Measurements from ENCODE around the gene NMRK1. TPM values are rescaled to one million over a fixed set of nuclear protein-coding genes. Genes with fewer than 3 reads are reported as not detected.

NMRK1 gene
- total RNA-seq, 1 experiment from 2014 or later: 7.8 TPM

GRCh38 chr9:75108571-75108970, 20.6 kb upstream of the NMRK1 start:
- Histone ChIP-seq H3K9ac (ENCODE audit: low read length) (no peak overlapping the region), H2AFZ (ENCODE audit: low read depth, low read length, poor library complexity, severe bottlenecking) (no peak overlapping the region), H3K9me2 (ENCODE audit: insufficient read depth) (no peaks in the 10 kb centered on the region), H3K4me1 (ENCODE audit: control insufficient read depth in 1 of 2, insufficient read depth in 2 of 2, low read length in 2 of 2) (peaks cover 3 to 11% of the 10 kb centered on the region in 2 experiments; a peak in 2 of 4 replicates), H3K27ac (ENCODE audit: low read depth, low read length) (no peak overlapping the region), H3K79me2 (ENCODE audit: insufficient read depth, low read length) (no peaks in the 10 kb centered on the region), H3K36me3 (ENCODE audit: control insufficient read depth in 1 of 2, insufficient read depth in 2 of 2, low read length in 2 of 2) (no peaks in the 10 kb centered on the region), H3K4me2 (ENCODE audit: low read length) (no peak overlapping the region), H4K20me1 (ENCODE audit: insufficient read depth) (no peaks in the 10 kb centered on the region), H3K4me3 (replicated peaks in 1 of 2; ENCODE audit: low read depth in 1 of 2, low read length in 2 of 2) (no peak overlapping the region), H3K27me3 (ENCODE audit: insufficient read depth, low read length) (no peaks in the 10 kb centered on the region), H3K9me3 (ENCODE audit: control insufficient read depth in 1 of 2, insufficient read depth in 1 of 2, low read depth in 1 of 2, low read length in 2 of 2) (no peaks in the 10 kb centered on the region)
- ChIA-PET POLR2A (no interaction called here), CTCF (no interaction called here), RAD21 (ENCODE audit: low non-redundant PET in 1 of 2, low total read pairs in 2 of 2, uncharacterized antibody in 2 of 2, unreplicated experiment in 2 of 2) (no interaction called here)
- intact Hi-C loops (cut with micrococcal nuclease): no loop called here
- TF ChIP-seq ELF1 (IDR thresholded peaks at IDR 0.05; ENCODE audit: borderline replicate concordance, low read depth): no peak
- TF ChIP-seq MAX (IDR thresholded peaks at IDR 0.05): no peak
- no peak for TF ChIP-seq EZH2phosphoT487 (IDR thresholded peaks at IDR 0.05; ENCODE audit: borderline replicate concordance)
- no peak for TF ChIP-seq CBX3 (IDR thresholded peaks at IDR 0.05; ENCODE audit: low read depth)
- no peak for TF ChIP-seq SP1 (IDR thresholded peaks at IDR 0.05; ENCODE audit: low read depth)
- TF ChIP-seq EZH2 (IDR thresholded peaks at IDR 0.05): no peak
- no peak for TF ChIP-seq CEBPB (IDR thresholded peaks at IDR 0.05; ENCODE audit: low read depth)
- TF ChIP-seq CTCF (IDR thresholded peaks at IDR 0.05 in 2 of 3, conservative IDR thresholded peaks at IDR 0.05 in 1 of 3; ENCODE audit: borderline replicate concordance in 1 of 3, insufficient read depth in 1 of 3, low read depth in 2 of 3, low read length in 2 of 3): no peak
- no peak for TF ChIP-seq REST (IDR thresholded peaks at IDR 0.05; ENCODE audit: low read depth)
- no peak for TF ChIP-seq SIN3A (IDR thresholded peaks at IDR 0.05; ENCODE audit: low read depth)
- TF ChIP-seq SRF (IDR thresholded peaks at IDR 0.05; ENCODE audit: low read depth): no peak
- no peak for TF ChIP-seq EGR1 (IDR thresholded peaks at IDR 0.05; ENCODE audit: low read depth)
- TF ChIP-seq JUND (IDR thresholded peaks at IDR 0.05): no peak
- TF ChIP-seq ATF3 (IDR thresholded peaks at IDR 0.05): no peak
- no peak for TF ChIP-seq FOSL1 (IDR thresholded peaks at IDR 0.05; ENCODE audit: low read depth)
- no peak for DNase-seq (ENCODE audit: low read depth, low spot score)
- no TSS peak for BruUV-seq (replicated peaks)
- no peak for ATAC-seq

All from HCT116 (cell line).